ENCODE results near the gene NUFIP1. TPM values are rescaled to one million over a fixed set of nuclear protein-coding genes. Genes with fewer than 3 reads are reported as not detected.

The NUFIP1 gene
- total and polyA plus RNA-seq, 2 donors (not counting 1 experiment from before 2014, with no cell fraction given): 3.5 to 5.3 TPM

- no peaks in the 10 kb centered on the region for H3K9me3 ChIP-seq (ENCODE audit: control insufficient read depth, insufficient read depth, low read depth, low read length)
- H3K4me3 ChIP-seq (replicated peaks in 1 of 4; ENCODE audit: control extremely low read depth in 1 of 4, insufficient read depth in 1 of 4, low read depth in 3 of 4, low read length in 4 of 4): no peak overlapping the region
- H3K9ac ChIP-seq (ENCODE audit: insufficient read depth, low read length): peak overlapping the region; percentile 3
- peak overlapping the region; percentile 88 for H3K27ac ChIP-seq (ENCODE audit: insufficient read depth, low read length)
- no peaks in the 10 kb centered on the region for H3K36me3 ChIP-seq (ENCODE audit: control insufficient read depth, insufficient read depth, low read length)
- no peaks in the 10 kb centered on the region for H4K20me1 ChIP-seq (ENCODE audit: control insufficient read depth, extremely low read depth, insufficient read depth, low read length)
- H2AFZ ChIP-seq (ENCODE audit: low read length): no peak overlapping the region
- no peak for TF ChIP-seq EZH2 (IDR thresholded peaks at IDR 0.05; ENCODE audit: low read length, missing control alignments)
- no peak for TF ChIP-seq CTCF (conservative IDR thresholded peaks at IDR 0.05 in 1 of 2, IDR thresholded peaks at IDR 0.05 in 1 of 2; ENCODE audit: low read depth in 1 of 2, low read length in 2 of 2)
- no peaks in the 10 kb centered on the region for H3K79me2 ChIP-seq (ENCODE audit: control insufficient read depth, insufficient read depth, low read length)
- DNase-seq (ENCODE audit: low read depth in 2 of 2): peak; percentile 96 to 98
- H3K4me1 ChIP-seq (ENCODE audit: control insufficient read depth, extremely low read depth, insufficient read depth, low read length): peaks cover 30% of the 10 kb centered on the region
- H3K4me2 ChIP-seq (ENCODE audit: extremely low read depth, insufficient read depth, low read length): peak overlapping the region; percentile 78
- peaks cover 2% of the 10 kb centered on the region for H3K27me3 ChIP-seq (ENCODE audit: control insufficient read depth, insufficient read depth, low read length)
Measured at GRCh38 chr13:44904967-44905366, 84.3 kb downstream of the NUFIP1 start.

GRCh38 chr13:44903574-44903985, 85.7 kb downstream of the NUFIP1 start:
- Histone ChIP-seq H3K27ac (ENCODE audit: insufficient read depth, low read length) (peak overlapping the region; percentile 88), H3K4me2 (ENCODE audit: extremely low read depth, insufficient read depth, low read length) (peak overlapping the region; percentile 41), H3K79me2 (ENCODE audit: control insufficient read depth, insufficient read depth, low read length) (no peaks in the 10 kb centered on the region), H3K27me3 (ENCODE audit: control insufficient read depth, insufficient read depth, low read length) (peaks cover 2% of the 10 kb centered on the region), H3K4me1 (ENCODE audit: control insufficient read depth, extremely low read depth, insufficient read depth, low read length) (peaks cover 30% of the 10 kb centered on the region), H4K20me1 (ENCODE audit: control insufficient read depth, extremely low read depth, insufficient read depth, low read length) (no peaks in the 10 kb centered on the region), H3K9me3 (ENCODE audit: control insufficient read depth, insufficient read depth, low read depth, low read length) (no peaks in the 10 kb centered on the region), H3K9ac (ENCODE audit: insufficient read depth, low read length) (no peak overlapping the region), H3K4me3 (replicated peaks in 1 of 4; ENCODE audit: control extremely low read depth in 1 of 4, insufficient read depth in 1 of 4, low read depth in 3 of 4, low read length in 4 of 4) (no peak overlapping the region), H2AFZ (ENCODE audit: low read length) (peak overlapping the region; percentile 47), H3K36me3 (ENCODE audit: control insufficient read depth, insufficient read depth, low read length) (no peaks in the 10 kb centered on the region)
- peak; percentile 91 to 94 for DNase-seq (ENCODE audit: low read depth in 2 of 2)
- TF ChIP-seq CTCF (conservative IDR thresholded peaks at IDR 0.05 in 1 of 2, IDR thresholded peaks at IDR 0.05 in 1 of 2; ENCODE audit: low read depth in 1 of 2, low read length in 2 of 2) (no peak), EZH2 (IDR thresholded peaks at IDR 0.05; ENCODE audit: low read length, missing control alignments) (no peak)

- Histone ChIP-seq H3K4me3 (replicated peaks in 1 of 4; ENCODE audit: control extremely low read depth in 1 of 4, insufficient read depth in 1 of 4, low read depth in 3 of 4, low read length in 4 of 4) (no peak overlapping the region), H3K79me2 (ENCODE audit: control insufficient read depth, insufficient read depth, low read length) (no peaks in the 10 kb centered on the region), H3K9me3 (ENCODE audit: control insufficient read depth, insufficient read depth, low read depth, low read length) (no peaks in the 10 kb centered on the region), H2AFZ (ENCODE audit: low read length) (no peak overlapping the region), H4K20me1 (ENCODE audit: control insufficient read depth, extremely low read depth, insufficient read depth, low read length) (no peaks in the 10 kb centered on the region), H3K9ac (ENCODE audit: insufficient read depth, low read length) (no peak overlapping the region), H3K27me3 (ENCODE audit: control insufficient read depth, insufficient read depth, low read length) (peaks cover 2% of the 10 kb centered on the region), H3K4me2 (ENCODE audit: extremely low read depth, insufficient read depth, low read length) (no peak overlapping the region), H3K4me1 (ENCODE audit: control insufficient read depth, extremely low read depth, insufficient read depth, low read length) (peaks cover 30% of the 10 kb centered on the region), H3K36me3 (ENCODE audit: control insufficient read depth, insufficient read depth, low read length) (no peaks in the 10 kb centered on the region), H3K27ac (ENCODE audit: insufficient read depth, low read length) (peak overlapping the region; percentile 88)
- no peak for DNase-seq (ENCODE audit: low read depth in 2 of 2)
- TF ChIP-seq CTCF (conservative IDR thresholded peaks at IDR 0.05 in 1 of 2, IDR thresholded peaks at IDR 0.05 in 1 of 2; ENCODE audit: low read depth in 1 of 2, low read length in 2 of 2) (no peak), EZH2 (IDR thresholded peaks at IDR 0.05; ENCODE audit: low read length, missing control alignments) (no peak)
Measured at GRCh38 chr13:44902738-44903137, 86.5 kb downstream of the NUFIP1 start.

All from fibroblast of lung (primary cell).